RWPE2 (cell line): ENCODE measurements around the gene CDH26.

ENCODE experiments used
- ATAC-seq: fragments of 200-7000 bp; cut with Tn5 transposase; 3 replicates; pipeline ENCODE4 v1.9.1; 2021; ENCODE audit warnings: low read depth
- DNase-seq: peaks from one replicate; pipeline ENCODE4 v3.0.0-alpha.2; 2020; ENCODE audit warnings: low spot score
- H3K27ac ChIP-seq: fragments of 450-650 bp; 2 replicates; pipeline ENCODE4 v1.5.1; 2017; ENCODE audit warnings: mild to moderate bottlenecking; ENCODE audit not compliant: poor library complexity, severe bottlenecking
- H3K27me3 ChIP-seq: fragments of 250-450 bp; sonication (Bioruptor Pico); 2 replicates; pipeline ENCODE4 v1.5.1; 2021; ENCODE audit warnings: mild to moderate bottlenecking, moderate library complexity; ENCODE audit not compliant: insufficient read depth, poor library complexity, severe bottlenecking
- H3K36me3 ChIP-seq: fragments of 250-450 bp; sonication (Bioruptor Pico); 2 replicates; pipeline ENCODE4 v1.5.1; 2020; ENCODE audit warnings: low read depth, mild to moderate bottlenecking, moderate library complexity
- H3K4me1 ChIP-seq: fragments of 250-450 bp; sonication (Bioruptor Pico); 2 replicates; pipeline ENCODE4 v1.5.1; 2021; ENCODE audit warnings: mild to moderate bottlenecking, moderate library complexity; ENCODE audit not compliant: insufficient read depth, poor library complexity, severe bottlenecking
- H3K4me3 ChIP-seq: fragments of 250-450 bp; sonication (Bioruptor Pico); 2 replicates; pipeline ENCODE4 v1.5.1; 2021; ENCODE audit warnings: mild to moderate bottlenecking, moderate library complexity; ENCODE audit not compliant: severe bottlenecking
- H3K9me3 ChIP-seq: fragments of 250-450 bp; sonication (Bioruptor Pico); 2 replicates; pipeline ENCODE4 v1.5.1; 2021; ENCODE audit warnings: mild to moderate bottlenecking, moderate library complexity; ENCODE audit not compliant: severe bottlenecking
- CTCF ChIP-seq: fragments of 450-650 bp; IDR thresholded peaks from one replicate; pipeline ENCODE4 v1.5.1; 2017; ENCODE audit warnings: mild to moderate bottlenecking, moderate library complexity; ENCODE audit not compliant: poor library complexity, severe bottlenecking

CDH26 gene

GRCh38 chr20:59945175-59945574, 13.0 kb upstream of the CDH26 start:
- no peak for TF ChIP-seq CTCF
- H3K4me3 ChIP-seq: no peak overlapping the region
- peaks cover 69% of the 10 kb centered on the region for H3K36me3 ChIP-seq
- ATAC-seq (no peak), DNase-seq (no peak)
- H3K27me3 ChIP-seq: no peaks in the 10 kb centered on the region
- no peak overlapping the region for H3K27ac ChIP-seq
- peaks cover 14% of the 10 kb centered on the region for H3K4me1 ChIP-seq
- H3K9me3 ChIP-seq: no peaks in the 10 kb centered on the region

- ATAC-seq (no peak), DNase-seq (no peak)
- no peaks in the 10 kb centered on the region for H3K27me3 ChIP-seq
- TF ChIP-seq CTCF: no peak
- no peak overlapping the region for H3K27ac ChIP-seq
- H3K36me3 ChIP-seq: peaks cover 69% of the 10 kb centered on the region
- H3K4me3 ChIP-seq: no peak overlapping the region
- peaks cover 14% of the 10 kb centered on the region for H3K4me1 ChIP-seq
- no peaks in the 10 kb centered on the region for H3K9me3 ChIP-seq
Measured at GRCh38 chr20:59945731-59946130, 12.5 kb upstream of the CDH26 start.

- no peaks in the 10 kb centered on the region for H3K4me1 ChIP-seq
- no peak overlapping the region for H3K4me3 ChIP-seq
- H3K9me3 ChIP-seq: no peaks in the 10 kb centered on the region
- DNase-seq (no peak), ATAC-seq (no peak)
- no peak for TF ChIP-seq CTCF
- no peaks in the 10 kb centered on the region for H3K27me3 ChIP-seq
- peaks cover 62% of the 10 kb centered on the region for H3K36me3 ChIP-seq
- H3K27ac ChIP-seq: peak overlapping the region; percentile 0
Measured at GRCh38 chr20:59947376-59947775, 10.8 kb upstream of the CDH26 start.

- no peak for ATAC-seq
- H3K4me3 ChIP-seq: no peak overlapping the region
- no peaks in the 10 kb centered on the region for H3K9me3 ChIP-seq
- H3K27me3 ChIP-seq: no peaks in the 10 kb centered on the region
- TF ChIP-seq CTCF: no peak
- DNase-seq: no peak
- peaks cover 54% of the 10 kb centered on the region for H3K36me3 ChIP-seq
- H3K4me1 ChIP-seq: no peaks in the 10 kb centered on the region
- peak overlapping the region; percentile 0 for H3K27ac ChIP-seq
Measured at GRCh38 chr20:59948212-59948611, 10.0 kb upstream of the CDH26 start.

- Histone ChIP-seq H3K27ac (peak overlapping the region; percentile 0), H3K4me1 (no peaks in the 10 kb centered on the region), H3K36me3 (peaks cover 45% of the 10 kb centered on the region), H3K27me3 (no peaks in the 10 kb centered on the region), H3K9me3 (no peaks in the 10 kb centered on the region), H3K4me3 (no peak overlapping the region)
- peak; percentile 68 for ATAC-seq
- DNase-seq: no peak
- peak; percentile 100 for TF ChIP-seq CTCF
Measured at GRCh38 chr20:59948828-59949720, 9.1 kb upstream of the CDH26 start.
